HEK293 (cell line): ENCODE measurements around the gene LYL1.
A peak's percentile ranks its signal among the peaks of the same experiment; 100 is the strongest.

ENCODE experiments used
- BCL11A ChIP-seq: fragments of 450-650 bp; formaldehyde crosslinking; IDR thresholded peaks from 2 replicates; pipeline ENCODE4 v1.5.1; 2016; ENCODE audit warnings: low read depth, missing biosample characterization, missing genetic modification characterization
- CTCF ChIP-seq: fragments of 450-650 bp; formaldehyde crosslinking; IDR thresholded peaks from 2 replicates; pipeline ENCODE4 v1.5.1; 2016; ENCODE audit warnings: missing biosample characterization, missing genetic modification characterization
- HOXA7 ChIP-seq: sonication (generic); formaldehyde crosslinking; IDR thresholded peaks from 2 replicates; pipeline ENCODE4 v1.8.1; 2022; ENCODE audit warnings: missing genetic modification reagents, borderline replicate concordance
- KLF17 ChIP-seq: fragments of 450-650 bp; formaldehyde crosslinking; IDR thresholded peaks from 2 replicates; pipeline ENCODE4 v1.5.1; 2016; ENCODE audit warnings: missing biosample characterization, missing genetic modification characterization
- KLF9 ChIP-seq: fragments of 450-650 bp; formaldehyde crosslinking; IDR thresholded peaks from 2 replicates; pipeline ENCODE4 v1.5.1; 2016; ENCODE audit warnings: missing biosample characterization, missing genetic modification characterization, low read depth
- WT1 ChIP-seq: fragments of 450-650 bp; formaldehyde crosslinking; IDR thresholded peaks from 2 replicates; pipeline ENCODE4 v1.5.1; 2016; ENCODE audit warnings: missing biosample characterization, missing genetic modification characterization
- ZBTB26 ChIP-seq: fragments of 450-650 bp; formaldehyde crosslinking; optimal IDR thresholded peaks from 2 replicates; pipeline ENCODE3; 2016; ENCODE audit warnings: missing biosample characterization, mild to moderate bottlenecking, missing genetic modification characterization
- ZFP37 ChIP-seq: fragments of 450-650 bp; formaldehyde crosslinking; IDR thresholded peaks from 2 replicates; pipeline ENCODE4 v1.5.1; 2016; ENCODE audit warnings: missing biosample characterization, missing genetic modification characterization
- ZNF112 ChIP-seq: fragments of 450-650 bp; formaldehyde crosslinking; IDR thresholded peaks from 2 replicates; pipeline ENCODE4 v1.5.0; 2017; ENCODE audit warnings: missing biosample characterization, missing genetic modification characterization
- ZNF148 ChIP-seq: fragments of 450-650 bp; formaldehyde crosslinking; IDR thresholded peaks from 2 replicates; pipeline ENCODE4 v1.5.0; 2017; ENCODE audit warnings: missing biosample characterization, missing genetic modification characterization, borderline replicate concordance
- ZNF18 ChIP-seq: fragments of 450-650 bp; formaldehyde crosslinking; IDR thresholded peaks from 2 replicates; pipeline ENCODE4 v1.5.1; 2016; ENCODE audit warnings: missing biosample characterization, missing genetic modification characterization
- ZNF19 ChIP-seq: fragments of 450-650 bp; formaldehyde crosslinking; IDR thresholded peaks from 2 replicates; pipeline ENCODE4; 2016; ENCODE audit warnings: missing biosample characterization, missing genetic modification characterization, low read depth
- ZNF2 ChIP-seq: fragments of 450-650 bp; formaldehyde crosslinking; IDR thresholded peaks from 2 replicates; pipeline ENCODE4 v1.5.1; 2016; ENCODE audit warnings: missing biosample characterization, missing genetic modification characterization
- ZNF221 ChIP-seq: fragments of 450-650 bp; formaldehyde crosslinking; IDR thresholded peaks from 2 replicates; pipeline ENCODE4 v1.5.1; 2017; ENCODE audit warnings: missing biosample characterization, missing genetic modification characterization, borderline replicate concordance
- ZNF24 ChIP-seq: fragments of 450-650 bp; formaldehyde crosslinking; IDR thresholded peaks from 2 replicates; pipeline ENCODE4 v1.5.1; 2016; ENCODE audit warnings: missing biosample characterization, missing genetic modification characterization
- ZNF302 ChIP-seq: fragments of 450-650 bp; formaldehyde crosslinking; IDR thresholded peaks from 2 replicates; pipeline ENCODE4 v1.5.1; 2016; ENCODE audit warnings: missing biosample characterization, missing genetic modification characterization, low read depth
- ZNF311 ChIP-seq: fragments of 450-650 bp; formaldehyde crosslinking; IDR thresholded peaks from 2 replicates; pipeline ENCODE4 v1.5.1; 2017; ENCODE audit warnings: missing biosample characterization, missing genetic modification characterization, borderline replicate concordance
- ZNF37A ChIP-seq: fragments of 450-650 bp; IDR thresholded peaks from 2 replicates; pipeline ENCODE4 v1.5.1; 2018; ENCODE audit warnings: missing biosample characterization, missing genetic modification characterization
- ZNF394 ChIP-seq: fragments of 450-650 bp; formaldehyde crosslinking; IDR thresholded peaks from 2 replicates; pipeline ENCODE4 v1.5.1; 2016; ENCODE audit warnings: missing biosample characterization, missing genetic modification characterization, mild to moderate bottlenecking, moderate library complexity, borderline replicate concordance
- ZNF473 ChIP-seq: fragments of 450-650 bp; formaldehyde crosslinking; IDR thresholded peaks from 2 replicates; pipeline ENCODE4 v1.5.1; 2017; ENCODE audit warnings: missing biosample characterization, missing genetic modification characterization
- ZNF530 ChIP-seq: fragments of 450-650 bp; formaldehyde crosslinking; IDR thresholded peaks from 2 replicates; pipeline ENCODE4 v1.5.1; 2016; ENCODE audit warnings: low read depth, missing biosample characterization, missing genetic modification characterization
- ZNF548 ChIP-seq: fragments of 450-650 bp; formaldehyde crosslinking; IDR thresholded peaks from 2 replicates; pipeline ENCODE4 v1.5.1; 2016; ENCODE audit warnings: missing biosample characterization, missing genetic modification characterization
- ZNF654 ChIP-seq: fragments of 450-650 bp; formaldehyde crosslinking; IDR thresholded peaks from 2 replicates; pipeline ENCODE4 v1.5.1; 2016; ENCODE audit warnings: low read depth, missing biosample characterization, missing genetic modification characterization
- ZNF660 ChIP-seq: fragments of 450-650 bp; IDR thresholded peaks from 2 replicates; pipeline ENCODE4 v1.5.1; 2018; ENCODE audit warnings: missing biosample characterization, mild to moderate bottlenecking, missing genetic modification characterization
- ZNF707 ChIP-seq: fragments of 450-650 bp; formaldehyde crosslinking; IDR thresholded peaks from 2 replicates; pipeline ENCODE4 v1.5.1; 2016; ENCODE audit warnings: missing biosample characterization, missing genetic modification characterization
- ZNF76 ChIP-seq: fragments of 450-650 bp; formaldehyde crosslinking; IDR thresholded peaks from 2 replicates; pipeline ENCODE4; 2016; ENCODE audit warnings: low read depth, missing biosample characterization, missing genetic modification characterization, borderline replicate concordance
- ZNF792 ChIP-seq: fragments of 450-650 bp; formaldehyde crosslinking; IDR thresholded peaks from 2 replicates; pipeline ENCODE4 v1.5.1; 2016; ENCODE audit warnings: missing biosample characterization, missing genetic modification characterization
- ZNF837 ChIP-seq: fragments of 450-650 bp; formaldehyde crosslinking; IDR thresholded peaks from 2 replicates; pipeline ENCODE4 v1.5.1; 2016; ENCODE audit warnings: missing biosample characterization, missing genetic modification characterization
- ZSCAN5A ChIP-seq: fragments of 450-650 bp; formaldehyde crosslinking; IDR thresholded peaks from 2 replicates; pipeline ENCODE4 v1.5.1; 2016; ENCODE audit warnings: missing biosample characterization, missing genetic modification characterization

LYL1 gene

GRCh38 chr19:13117772-13118423 lies 15.2 kb upstream of the LYL1 start, which contains the start of gene NACC1 (continued):
- TF ChIP-seq ZNF660 (tag by site-specific recombination) (peak; percentile 61; the same call in 1 of the 2 replicates), ZNF76 (tag by site-specific recombination) (no peak), ZNF311 (no peak), ZNF221 (tag by site-specific recombination) (no peak), WT1 (tag by site-specific recombination) (no peak), ZBTB26 (tag by site-specific recombination) (peak; percentile 53), ZSCAN5A (no peak; the same call in 1 of the 2 replicates), ZNF19 (no peak), ZNF792 (tag by site-specific recombination) (no peak), ZNF37A (no peak), ZNF394 (tag by site-specific recombination) (no peak), ZNF18 (tag by site-specific recombination) (peak; percentile 55; the same call in 1 of the 2 replicates), ZNF2 (tag by site-specific recombination) (no peak), ZNF112 (tag by site-specific recombination) (no peak), ZNF837 (tag by site-specific recombination) (no peak), ZNF473 (tag by site-specific recombination) (no peak), ZNF654 (tag by site-specific recombination) (no peak), ZNF548 (tag by site-specific recombination) (no peak), ZFP37 (tag by site-specific recombination) (no peak), ZNF302 (tag by site-specific recombination) (no peak), CTCF (tag by site-specific recombination) (no peak; the same call in 1 of the 2 replicates), ZNF24 (tag by site-specific recombination) (0 out of 2 replicates have a peak, but pooled peaks have one; percentile 47), HOXA7 (no peak), KLF9 (peak; percentile 12; the same call in 1 of the 2 replicates), KLF17 (tag by site-specific recombination) (peak; percentile 68; the same call in 1 of the 2 replicates), ZNF707 (tag by site-specific recombination) (no peak), ZNF148 (no peak), ZNF530 (tag by site-specific recombination) (no peak), BCL11A (tag by site-specific recombination) (no peak)
